Parathyroid adenoma (tissue), 2 donors: ENCODE measurements around the gene TAPT1.

Source experiments
- H2AFZ ChIP-seq: fragments of 300-600 bp; sonication (generic); one replicate; pipeline ENCODE4 v1.7.0; 2017; ENCODE audit warnings: antibody characterized with exemption, mild to moderate bottlenecking
- H3K27ac ChIP-seq: fragments of 300-600 bp; sonication (generic); one replicate; pipeline ENCODE4 v1.7.0; 2017
- H3K27me3 ChIP-seq: fragments of 300-600 bp; sonication (generic); one replicate; pipeline ENCODE4 v1.7.0; 2017; ENCODE audit warnings: low read length; ENCODE audit not compliant: control insufficient read depth, insufficient read depth
- H3K36me3 ChIP-seq: fragments of 300-600 bp; sonication (generic); one replicate; pipeline ENCODE4 v1.7.0; 2017; ENCODE audit warnings: low read length; ENCODE audit not compliant: control insufficient read depth, insufficient read depth
- H3K4me1 ChIP-seq: fragments of 300-600 bp; sonication (generic); one replicate; pipeline ENCODE4 v1.7.0; 2017; ENCODE audit warnings: control low read depth
- H3K4me2 ChIP-seq: fragments of 300-600 bp; sonication (generic); one replicate; pipeline ENCODE4 v1.7.0; 2017; ENCODE audit warnings: low read length
- H3K4me3 ChIP-seq: fragments of 300-600 bp; sonication (generic); one replicate; pipeline ENCODE4 v1.7.0; 2017; ENCODE audit warnings: low read depth, low read length
- H3K79me2 ChIP-seq: fragments of 300-600 bp; sonication (generic); one replicate; pipeline ENCODE4 v1.7.0; 2017; ENCODE audit warnings: control low read depth
- H3K9ac ChIP-seq: fragments of 300-600 bp; sonication (generic); one replicate; pipeline ENCODE4 v1.7.0; 2017; ENCODE audit warnings: mild to moderate bottlenecking
- H3K9me3 ChIP-seq: fragments of 300-600 bp; sonication (generic); one replicate; pipeline ENCODE4 v1.7.0; 2017; ENCODE audit warnings: low read length; ENCODE audit not compliant: control insufficient read depth
- TF ChIP-seq, protein P1 (sequence below): fragments of 300-600 bp; sonication (generic); IDR thresholded peaks from one replicate; pipeline ENCODE4 v1.7.0; 2017; ENCODE audit warnings: antibody characterized with exemption, mild to moderate bottlenecking
- donor health status: primary hyperparathyroidism.

TAPT1 gene

DNA sequence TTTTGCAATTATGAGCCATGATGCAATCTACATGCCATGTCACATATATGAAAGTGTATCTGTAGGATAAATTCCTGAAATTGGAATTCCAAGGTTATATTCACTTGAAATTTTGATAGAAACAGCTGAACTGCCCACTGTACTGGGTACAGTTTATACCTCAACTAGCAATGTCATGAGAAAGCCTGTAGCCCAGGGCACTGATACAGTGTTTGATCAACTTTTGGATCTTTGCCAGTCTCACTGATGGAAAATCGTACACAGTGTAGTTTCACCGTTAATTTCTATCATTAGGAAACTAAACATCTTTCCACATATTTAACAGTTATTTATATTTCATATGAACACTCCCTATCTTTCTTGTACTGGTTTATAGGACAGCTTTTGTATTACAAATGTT, 34.2 kb downstream of the TAPT1 start:
- H3K27me3 ChIP-seq, result no peaks in the 10 kb centered on the region
- no peaks in the 10 kb centered on the region for H3K9me3 ChIP-seq
- no peaks in the 10 kb centered on the region for H3K36me3 ChIP-seq
- no peak overlapping the region for H3K4me3 ChIP-seq
- no peak overlapping the region for H3K4me2 ChIP-seq
- no peak overlapping the region for H3K27ac ChIP-seq
- no peaks in the 10 kb centered on the region for H3K79me2 ChIP-seq
- H2AFZ ChIP-seq, result no peak overlapping the region
- peaks cover 3% of the 10 kb centered on the region for H3K4me1 ChIP-seq
- TF ChIP-seq, protein P1, sequence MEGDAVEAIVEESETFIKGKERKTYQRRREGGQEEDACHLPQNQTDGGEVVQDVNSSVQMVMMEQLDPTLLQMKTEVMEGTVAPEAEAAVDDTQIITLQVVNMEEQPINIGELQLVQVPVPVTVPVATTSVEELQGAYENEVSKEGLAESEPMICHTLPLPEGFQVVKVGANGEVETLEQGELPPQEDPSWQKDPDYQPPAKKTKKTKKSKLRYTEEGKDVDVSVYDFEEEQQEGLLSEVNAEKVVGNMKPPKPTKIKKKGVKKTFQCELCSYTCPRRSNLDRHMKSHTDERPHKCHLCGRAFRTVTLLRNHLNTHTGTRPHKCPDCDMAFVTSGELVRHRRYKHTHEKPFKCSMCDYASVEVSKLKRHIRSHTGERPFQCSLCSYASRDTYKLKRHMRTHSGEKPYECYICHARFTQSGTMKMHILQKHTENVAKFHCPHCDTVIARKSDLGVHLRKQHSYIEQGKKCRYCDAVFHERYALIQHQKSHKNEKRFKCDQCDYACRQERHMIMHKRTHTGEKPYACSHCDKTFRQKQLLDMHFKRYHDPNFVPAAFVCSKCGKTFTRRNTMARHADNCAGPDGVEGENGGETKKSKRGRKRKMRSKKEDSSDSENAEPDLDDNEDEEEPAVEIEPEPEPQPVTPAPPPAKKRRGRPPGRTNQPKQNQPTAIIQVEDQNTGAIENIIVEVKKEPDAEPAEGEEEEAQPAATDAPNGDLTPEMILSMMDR, result no peak
- no peak overlapping the region for H3K9ac ChIP-seq

DNA sequence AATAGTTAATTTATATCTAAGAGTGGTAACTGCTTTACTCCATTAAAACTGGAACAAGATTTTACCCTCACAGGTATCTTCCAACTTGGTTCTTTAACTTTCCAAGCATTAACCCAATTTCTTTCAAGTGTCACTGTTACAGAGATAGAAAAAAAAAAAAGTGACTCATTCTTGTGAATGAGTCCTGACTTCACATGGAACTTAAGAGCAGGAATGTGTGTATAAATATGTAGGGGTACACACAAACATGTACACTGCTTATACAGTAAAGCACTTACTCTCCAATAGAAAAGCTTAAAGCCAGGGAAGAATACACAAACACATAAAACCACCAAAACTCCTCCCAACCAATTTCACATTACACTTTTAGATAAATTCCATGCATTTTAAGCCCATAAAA, 38.8 kb downstream of the TAPT1 start:
- Histone ChIP-seq H3K4me3 (no peak overlapping the region), H3K4me2 (no peak overlapping the region), H3K36me3 (no peaks in the 10 kb centered on the region), H3K4me1 (no peaks in the 10 kb centered on the region), H3K9ac (no peak overlapping the region), H3K79me2 (no peaks in the 10 kb centered on the region), H3K27me3 (no peaks in the 10 kb centered on the region), H3K27ac (no peak overlapping the region), H2AFZ (no peak overlapping the region), H3K9me3 (no peaks in the 10 kb centered on the region)
- TF ChIP-seq, protein P1, result no peak

DNA sequence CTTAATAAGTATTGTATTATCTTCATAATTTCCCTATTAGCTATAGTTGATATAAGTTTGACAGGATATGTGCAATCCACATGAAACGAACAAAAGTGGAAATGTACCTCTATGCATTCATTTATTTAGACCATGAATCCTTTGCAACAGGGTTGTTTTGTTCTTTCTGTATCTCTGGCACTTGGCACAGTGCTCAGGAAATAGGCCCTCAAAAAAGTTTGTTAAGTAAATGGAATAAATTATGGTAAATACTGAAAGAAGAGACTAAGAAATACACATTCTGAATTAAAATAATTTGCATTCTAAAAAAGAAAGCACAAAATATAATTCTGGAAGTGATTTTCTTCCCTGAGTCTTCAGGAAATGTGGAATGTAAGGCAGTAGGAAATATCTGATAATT, 39.3 kb downstream of the TAPT1 start:
- Histone ChIP-seq H2AFZ (no peak overlapping the region), H3K79me2 (no peaks in the 10 kb centered on the region), H3K4me1 (no peaks in the 10 kb centered on the region), H3K27me3 (no peaks in the 10 kb centered on the region), H3K36me3 (no peaks in the 10 kb centered on the region), H3K9me3 (no peaks in the 10 kb centered on the region), H3K9ac (no peak overlapping the region), H3K4me2 (no peak overlapping the region), H3K4me3 (no peak overlapping the region), H3K27ac (no peak overlapping the region)
- TF ChIP-seq, protein P1, result no peak

DNA sequence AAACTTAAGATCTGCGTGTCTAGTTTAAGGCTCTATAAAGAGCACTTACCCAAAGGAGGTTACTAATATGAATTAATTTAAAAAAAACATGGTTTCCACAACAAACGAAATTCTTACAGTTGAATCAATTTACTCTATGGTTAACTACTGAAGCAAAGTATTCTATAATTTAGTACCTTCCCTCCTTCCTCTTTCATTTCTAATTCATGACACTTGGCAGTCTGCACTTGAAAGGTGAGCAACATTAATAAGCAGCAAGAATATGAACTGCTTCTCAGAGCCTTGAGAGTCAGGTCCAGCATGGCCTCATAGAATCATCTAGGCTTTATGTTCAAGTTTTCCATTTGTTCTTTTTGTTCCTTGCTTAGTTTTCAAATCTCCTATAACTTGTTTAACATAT, 42.7 kb downstream of the TAPT1 start:
- H3K36me3 ChIP-seq, result peaks cover 5% of the 10 kb centered on the region

DNA sequence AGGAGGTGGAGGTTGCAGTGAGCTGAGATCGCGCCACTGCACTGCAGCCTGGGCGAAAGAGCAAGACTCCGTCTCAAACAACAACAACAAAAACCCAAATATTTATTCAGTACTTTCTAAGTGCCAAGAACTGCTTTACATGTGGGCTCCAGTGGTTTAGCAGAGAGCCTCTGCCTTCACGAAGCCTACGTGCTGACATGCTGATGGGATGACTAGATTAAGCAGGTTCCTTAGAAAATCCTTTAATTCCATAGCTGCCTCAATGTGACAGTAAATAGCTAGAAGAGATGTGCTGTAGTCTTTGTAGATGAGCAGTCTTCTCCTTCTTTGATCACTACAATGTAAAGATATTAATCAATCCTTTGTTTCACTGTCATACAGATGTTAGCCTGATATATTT, 49.6 kb downstream of the TAPT1 start:
- Histone ChIP-seq H3K9me3 (no peaks in the 10 kb centered on the region), H3K9ac (no peak overlapping the region), H3K79me2 (no peaks in the 10 kb centered on the region), H3K4me2 (no peak overlapping the region), H3K27ac (no peak overlapping the region), H3K27me3 (no peaks in the 10 kb centered on the region), H3K36me3 (peaks cover 5% of the 10 kb centered on the region), H3K4me1 (no peaks in the 10 kb centered on the region), H3K4me3 (no peak overlapping the region), H2AFZ (no peak overlapping the region)
- TF ChIP-seq, protein P1, result no peak

More for the DNA sequence above, 42.7 kb downstream of the TAPT1 start:
- Histone ChIP-seq H3K27me3 (no peaks in the 10 kb centered on the region), H3K79me2 (no peaks in the 10 kb centered on the region), H3K4me3 (no peak overlapping the region), H3K9me3 (no peaks in the 10 kb centered on the region), H3K4me1 (no peaks in the 10 kb centered on the region), H3K27ac (no peak overlapping the region), H2AFZ (no peak overlapping the region), H3K4me2 (no peak overlapping the region), H3K9ac (no peak overlapping the region)
- TF ChIP-seq, protein P1, result no peak
